Measurements from ENCODE around the gene MTFP1. TPM values are rescaled to one million over a fixed set of nuclear protein-coding genes. Genes with fewer than 3 reads are reported as not detected.

MTFP1 gene
- total and polyA plus RNA-seq, 12 donors = 10.4 to 36.3 (median 14.5) TPM

- intact Hi-C loops (cut with DNase I) = no loop called here
- DNase-seq = no peak
- no peaks in the 10 kb centered on the region for H3K9me3 ChIP-seq (replicated peaks in 1 of 3)
- 91 to 100% (median 93%) methylated on average over 1 to 4 of the region's 4 CpGs for WGBS, 4 donors
- no peaks in the 10 kb centered on the region for H3K27me3 ChIP-seq
- no peaks in the 10 kb centered on the region for H3K36me3 ChIP-seq (replicated peaks in 1 of 2)
- no peaks in the 10 kb centered on the region for H3K4me1 ChIP-seq (replicated peaks in 1 of 2)
- H3K4me3 ChIP-seq = no peak overlapping the region
- no peak overlapping the region for H3K27ac ChIP-seq
- TF ChIP-seq POLR2A (IDR thresholded peaks at IDR 0.05) = no peak
- TF ChIP-seq, protein P1, sequence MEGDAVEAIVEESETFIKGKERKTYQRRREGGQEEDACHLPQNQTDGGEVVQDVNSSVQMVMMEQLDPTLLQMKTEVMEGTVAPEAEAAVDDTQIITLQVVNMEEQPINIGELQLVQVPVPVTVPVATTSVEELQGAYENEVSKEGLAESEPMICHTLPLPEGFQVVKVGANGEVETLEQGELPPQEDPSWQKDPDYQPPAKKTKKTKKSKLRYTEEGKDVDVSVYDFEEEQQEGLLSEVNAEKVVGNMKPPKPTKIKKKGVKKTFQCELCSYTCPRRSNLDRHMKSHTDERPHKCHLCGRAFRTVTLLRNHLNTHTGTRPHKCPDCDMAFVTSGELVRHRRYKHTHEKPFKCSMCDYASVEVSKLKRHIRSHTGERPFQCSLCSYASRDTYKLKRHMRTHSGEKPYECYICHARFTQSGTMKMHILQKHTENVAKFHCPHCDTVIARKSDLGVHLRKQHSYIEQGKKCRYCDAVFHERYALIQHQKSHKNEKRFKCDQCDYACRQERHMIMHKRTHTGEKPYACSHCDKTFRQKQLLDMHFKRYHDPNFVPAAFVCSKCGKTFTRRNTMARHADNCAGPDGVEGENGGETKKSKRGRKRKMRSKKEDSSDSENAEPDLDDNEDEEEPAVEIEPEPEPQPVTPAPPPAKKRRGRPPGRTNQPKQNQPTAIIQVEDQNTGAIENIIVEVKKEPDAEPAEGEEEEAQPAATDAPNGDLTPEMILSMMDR (IDR thresholded peaks at IDR 0.05) = no peak
These were observed 6.5 kb downstream of the MTFP1 start for GRCh38 chr22:30432096-30432495.

DNA sequence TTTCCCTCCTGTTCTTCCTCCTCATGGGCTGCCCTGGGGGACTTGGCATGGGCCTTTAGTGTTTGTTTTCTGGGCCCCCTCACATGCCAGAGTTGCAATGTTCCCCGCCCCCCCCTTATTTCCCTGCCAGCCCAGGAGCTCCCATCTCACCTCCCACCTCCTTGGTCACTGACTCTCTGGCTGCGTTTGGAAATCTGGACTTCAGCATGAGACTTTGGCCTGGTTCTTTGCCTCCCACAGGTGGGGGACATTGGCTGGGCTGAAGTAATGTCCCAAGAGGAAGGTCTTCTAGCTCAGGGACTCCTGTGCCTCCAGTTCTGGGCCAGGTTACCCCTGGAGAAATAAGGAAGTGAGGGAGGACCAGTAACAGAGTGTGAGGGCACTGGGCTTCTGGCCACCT, 7.0 kb downstream of the MTFP1 start:
- Histone ChIP-seq H3K4me1 (replicated peaks in 1 of 2) (no peaks in the 10 kb centered on the region), H3K9me3 (replicated peaks in 1 of 3) (no peaks in the 10 kb centered on the region), H3K27me3 (no peaks in the 10 kb centered on the region), H3K36me3 (replicated peaks in 1 of 2) (no peaks in the 10 kb centered on the region), H3K4me3 (no peak overlapping the region), H3K27ac (no peak overlapping the region)
- TF ChIP-seq, protein P1 (IDR thresholded peaks at IDR 0.05) = no peak
- no peak for TF ChIP-seq POLR2A (IDR thresholded peaks at IDR 0.05)
- DNase-seq = no peak
- intact Hi-C loops (cut with DNase I) = no loop called here
- 61 to 77% (median 70%) methylated on average over 2 of the region's 2 CpGs for WGBS, 4 donors

- no peak for DNase-seq
- Histone ChIP-seq H3K36me3 (replicated peaks in 1 of 2) (no peaks in the 10 kb centered on the region), H3K27ac (no peak overlapping the region), H3K9me3 (replicated peaks in 1 of 3) (no peaks in the 10 kb centered on the region), H3K27me3 (no peaks in the 10 kb centered on the region), H3K4me1 (replicated peaks in 1 of 2) (no peaks in the 10 kb centered on the region), H3K4me3 (no peak overlapping the region)
- TF ChIP-seq, protein P1 (IDR thresholded peaks at IDR 0.05) = no peak
- no peak for TF ChIP-seq POLR2A (IDR thresholded peaks at IDR 0.05)
- WGBS, 4 donors = 91 to 94% (median 93%) methylated on average over 3 of the region's 3 CpGs
- intact Hi-C loops (cut with DNase I) = no loop called here
These were observed 7.7 kb downstream of the MTFP1 start for GRCh38 chr22:30433227-30433626.

DNA sequence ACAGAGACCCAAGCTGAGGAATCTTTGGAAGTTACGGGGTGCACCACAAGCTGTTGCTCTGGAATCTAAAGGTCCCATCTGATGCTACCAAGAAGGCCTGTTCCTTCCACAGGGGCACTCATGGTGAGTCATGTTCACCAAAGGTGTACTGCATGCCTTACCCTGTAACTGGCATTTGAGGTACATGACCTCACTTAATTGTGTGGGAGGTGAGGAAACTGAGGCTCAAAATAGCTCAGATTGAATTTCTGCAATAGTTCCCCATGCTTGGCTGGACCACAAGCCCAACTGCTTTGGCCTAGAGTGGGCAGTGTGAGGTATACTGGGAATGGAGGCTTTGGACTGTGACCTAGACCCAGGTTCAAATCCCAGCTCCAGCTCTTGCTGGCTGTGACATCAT, 8.2 kb downstream of the MTFP1 start:
- TF ChIP-seq, protein P1 (IDR thresholded peaks at IDR 0.05) = no peak
- TF ChIP-seq POLR2A (IDR thresholded peaks at IDR 0.05) = no peak
- Histone ChIP-seq H3K27ac (no peak overlapping the region), H3K4me3 (no peak overlapping the region), H3K4me1 (replicated peaks in 1 of 2) (no peaks in the 10 kb centered on the region), H3K36me3 (replicated peaks in 1 of 2) (no peaks in the 10 kb centered on the region), H3K27me3 (no peaks in the 10 kb centered on the region), H3K9me3 (replicated peaks in 1 of 3) (no peaks in the 10 kb centered on the region)
- no peak for DNase-seq
- 94 to 100% (median 100%) methylated on average over 1 of the region's 1 CpG; no CpG with 5 or more reads in 1 of the 4 donors for WGBS, 4 donors
- intact Hi-C loops (cut with DNase I) = no loop called here

Data from adrenal gland (tissue), 12 donors.